GM23248 (cell line): Measurements from ENCODE around the gene SND1. TPM values are rescaled to one million over a fixed set of nuclear protein-coding genes. Genes with fewer than 3 reads are reported as not detected.
A peak's percentile ranks its signal among the peaks of the same experiment; 100 is the strongest.

ENCODE experiments used
- DNase-seq: peaks from one replicate; pipeline ENCODE4 v3.0.0-alpha.2; 2015
- H2AFZ ChIP-seq: fragments of 200-600 bp; sonication (generic); 2 replicates; pipeline ENCODE4 v1.6.1; 2016; ENCODE audit warnings: antibody characterized with exemption
- H3F3A ChIP-seq: fragments of 200-600 bp; sonication (generic); 2 replicates; pipeline ENCODE4 v1.6.1; 2016; ENCODE audit warnings: mild to moderate bottlenecking, antibody characterized with exemption, mixed run types; ENCODE audit not compliant: insufficient read depth
- H3K27ac ChIP-seq: fragments of 200-600 bp; sonication (generic); 2 replicates; pipeline ENCODE4 v1.5.1; 2016; ENCODE audit warnings: mild to moderate bottlenecking
- H3K27me3 ChIP-seq: fragments of 200-600 bp; sonication (generic); replicated peaks from 2 replicates; pipeline ENCODE4 v1.6.1; 2016; ENCODE audit warnings: mild to moderate bottlenecking; ENCODE audit not compliant: insufficient read depth
- H3K36me3 ChIP-seq: fragments of 200-600 bp; sonication (generic); 2 replicates; pipeline ENCODE4 v1.6.1; 2016; ENCODE audit warnings: low read depth, mild to moderate bottlenecking
- H3K4me1 ChIP-seq: fragments of 200-600 bp; sonication (generic); 2 replicates; pipeline ENCODE4 v1.6.1; 2016; ENCODE audit warnings: mild to moderate bottlenecking; ENCODE audit not compliant: insufficient read depth
- H3K4me2 ChIP-seq: fragments of 200-600 bp; sonication (generic); one replicate; pipeline ENCODE4 v1.6.1; 2016; ENCODE audit warnings: mild to moderate bottlenecking; ENCODE audit not compliant: unreplicated experiment
- H3K4me3 ChIP-seq: fragments of 200-600 bp; sonication (generic); 2 replicates; pipeline ENCODE4 v1.5.1; 2016; ENCODE audit warnings: mild to moderate bottlenecking
- H3K79me2 ChIP-seq: fragments of 200-600 bp; sonication (generic); 2 replicates; pipeline ENCODE4 v1.6.1; 2016; ENCODE audit warnings: mild to moderate bottlenecking; ENCODE audit not compliant: insufficient read depth
- H3K9ac ChIP-seq: fragments of 200-600 bp; sonication (generic); 2 replicates; pipeline ENCODE4 v1.6.1; 2016; ENCODE audit warnings: mild to moderate bottlenecking
- H3K9me2 ChIP-seq: fragments of 200-600 bp; sonication (generic); 2 replicates; pipeline ENCODE4 v1.6.1; 2016; ENCODE audit warnings: mixed run types, mild to moderate bottlenecking, moderate library complexity; ENCODE audit not compliant: insufficient read depth
- H3K9me3 ChIP-seq: fragments of 200-600 bp; sonication (generic); one replicate; pipeline ENCODE4 v1.6.1; 2017; ENCODE audit warnings: low read depth
- H4K20me1 ChIP-seq: fragments of 200-600 bp; sonication (generic); 2 replicates; pipeline ENCODE4 v1.6.0; 2016; ENCODE audit not compliant: insufficient read depth
- EZH2 ChIP-seq: fragments of 200-600 bp; sonication (generic); IDR thresholded peaks from 2 replicates; pipeline ENCODE4 v1.6.1; 2018; ENCODE audit warnings: antibody characterized with exemption, mild to moderate bottlenecking; ENCODE audit not compliant: insufficient read depth, poor library complexity, severe bottlenecking
- EZH2phosphoT487 ChIP-seq: fragments of 200-600 bp; sonication (generic); IDR thresholded peaks from 2 replicates; pipeline ENCODE4 v1.6.1; 2018; ENCODE audit warnings: antibody characterized with exemption, moderate library complexity, mild to moderate bottlenecking, low read depth; ENCODE audit not compliant: insufficient read depth
- WGBS, 2 experiments: methylation state at CpG; one replicate each; pipeline ENCODE4 v1.1.6; 2015 to 2017; ENCODE audit warnings: low lambda C conversion rate in 2 of 2, low coverage in 1 of 2; ENCODE audit errors: missing lambda C conversion rate in 2 of 2; 5-methylcytosine and 5-hydroxymethylcytosine counted together
- in situ Hi-C: fragments of 300-500 bp; cut with MboI; formaldehyde crosslinking; loops from 2 replicates; pipeline ENCODE4 v1.15.0; 2020
- polyA plus RNA-seq: library from polyadenylated mRNA; unstranded; fragments of >200 nt; fragmentation: Nextera tagmentation; extraction: Ambion mirVana; gene quantifications from 2 replicates; pipeline ENCODE4 v1.2.1, GENCODE V29; 2016
- total RNA-seq: library from RNA; depleted of rRNA; stranded (reverse); fragments of >200 nt; shearing (Covaris generic); gene quantifications from 2 replicates; pipeline ENCODE4 v1.2.3, GENCODE V29; 2014

Gene SND1
- total and polyA plus RNA-seq, 2 experiments from 2014 or later = 128 to 184 TPM

- Histone ChIP-seq H3K27ac (no peak overlapping the region), H3K4me2 (no peak overlapping the region), H2AFZ (no peak overlapping the region), H3K79me2 (peaks cover 96% of the 10 kb centered on the region), H3K9me2 (no peaks in the 10 kb centered on the region), H3K36me3 (peaks cover 24% of the 10 kb centered on the region; the same call in 1 of the 2 replicates), H3K4me1 (peaks cover 5% of the 10 kb centered on the region; the same call in 1 of the 2 replicates), H3F3A (no peaks in the 10 kb centered on the region), H4K20me1 (peaks cover 14% of the 10 kb centered on the region), H3K9me3 (no peaks in the 10 kb centered on the region), H3K9ac (no peak overlapping the region), H3K27me3 (no peaks in the 10 kb centered on the region), H3K4me3 (no peak overlapping the region)
- no peak for TF ChIP-seq EZH2phosphoT487
- no peak for TF ChIP-seq EZH2
- no peak for DNase-seq
- 81 to 82% methylated on average over 2 of the region's 2 CpGs for WGBS, 2 experiments
- in situ Hi-C loops = no loop called here
Observed at GRCh38 chr7:127732306-127732705, 80.3 kb downstream of the SND1 start.

GRCh38 chr7:127733986-127734385, 82.0 kb downstream of the SND1 start:
- WGBS, 2 experiments = 63 to 68% methylated on average over 3 of the region's 3 CpGs
- no peaks in the 10 kb centered on the region for H3K9me2 ChIP-seq
- H3K36me3 ChIP-seq = peaks cover 22% of the 10 kb centered on the region; the same call in 1 of the 2 replicates
- no peaks in the 10 kb centered on the region for H3K27me3 ChIP-seq
- H3F3A ChIP-seq = no peaks in the 10 kb centered on the region
- peak; percentile 20 for DNase-seq
- H3K9me3 ChIP-seq = no peaks in the 10 kb centered on the region
- peaks cover 96% of the 10 kb centered on the region for H3K79me2 ChIP-seq
- H4K20me1 ChIP-seq = peaks cover 11% of the 10 kb centered on the region
- peaks cover 5% of the 10 kb centered on the region; the same call in 1 of the 2 replicates for H3K4me1 ChIP-seq
- no peak overlapping the region for H3K9ac ChIP-seq
- no peak overlapping the region for H2AFZ ChIP-seq
- TF ChIP-seq EZH2 = no peak
- no peak for TF ChIP-seq EZH2phosphoT487
- H3K4me2 ChIP-seq = no peak overlapping the region
- in situ Hi-C loops = no loop called here
- H3K27ac ChIP-seq = no peak overlapping the region
- no peak overlapping the region for H3K4me3 ChIP-seq

GRCh38 chr7:127736511-127736910, 84.5 kb downstream of the SND1 start:
- Histone ChIP-seq H2AFZ (no peak overlapping the region), H3K27me3 (no peaks in the 10 kb centered on the region), H3K27ac (no peak overlapping the region), H3K4me3 (no peak overlapping the region), H3K9me2 (no peaks in the 10 kb centered on the region), H4K20me1 (peaks cover 10% of the 10 kb centered on the region; the same call in 1 of the 2 replicates), H3K4me2 (no peak overlapping the region), H3F3A (no peaks in the 10 kb centered on the region), H3K36me3 (peaks cover 23% of the 10 kb centered on the region; the same call in 1 of the 2 replicates), H3K9ac (no peak overlapping the region), H3K79me2 (peaks cover 98% of the 10 kb centered on the region), H3K9me3 (no peaks in the 10 kb centered on the region), H3K4me1 (peaks cover 5% of the 10 kb centered on the region; the same call in 1 of the 2 replicates)
- WGBS, 2 experiments = 89 to 95% methylated on average over 5 of the region's 5 CpGs
- no peak for TF ChIP-seq EZH2
- no peak for TF ChIP-seq EZH2phosphoT487
- no peak for DNase-seq
- in situ Hi-C loops = no loop called here

GRCh38 chr7:127738859-127739258, 86.9 kb downstream of the SND1 start:
- Histone ChIP-seq H3K27me3 (no peaks in the 10 kb centered on the region), H3F3A (no peaks in the 10 kb centered on the region), H3K4me1 (peaks cover 2% of the 10 kb centered on the region; the same call in 1 of the 2 replicates), H3K4me2 (no peak overlapping the region), H3K79me2 (peaks cover 98% of the 10 kb centered on the region), H3K9me3 (no peaks in the 10 kb centered on the region), H2AFZ (no peak overlapping the region), H4K20me1 (peaks cover 7% of the 10 kb centered on the region; the same call in 1 of the 2 replicates), H3K9me2 (no peaks in the 10 kb centered on the region), H3K27ac (no peak overlapping the region), H3K4me3 (no peak overlapping the region), H3K9ac (no peak overlapping the region), H3K36me3 (peaks cover 13% of the 10 kb centered on the region; the same call in 1 of the 2 replicates)
- WGBS, 2 experiments = 97 to 100% methylated on average over 2 of the region's 2 CpGs
- no peak for DNase-seq
- in situ Hi-C loops = no loop called here
- TF ChIP-seq EZH2 = no peak
- no peak for TF ChIP-seq EZH2phosphoT487
